KOPT-K1 (cell line): Measurements from ENCODE around the gene CTNND2.

Experiments
- H3K27ac ChIP-seq: fragments of 200-600 bp; sonication (generic); 2 replicates; pipeline ENCODE4 v1.5.1; 2016; ENCODE audit warnings: antibody characterized with exemption, mild to moderate bottlenecking, low read depth, low read length; ENCODE audit not compliant: poor library complexity, severe bottlenecking
- H3K36me3 ChIP-seq: fragments of 200-600 bp; sonication (generic); 2 replicates; pipeline ENCODE4 v1.5.1; 2017; ENCODE audit warnings: antibody characterized with exemption, mild to moderate bottlenecking, low read length, moderate library complexity; ENCODE audit not compliant: insufficient read depth
- H3K9me3 ChIP-seq: fragments of 200-600 bp; sonication (generic); 2 replicates; pipeline ENCODE4 v1.5.1; 2017; ENCODE audit warnings: antibody characterized with exemption, low read length, mild to moderate bottlenecking; ENCODE audit not compliant: insufficient read depth, poor library complexity, severe bottlenecking

The CTNND2 gene

DNA sequence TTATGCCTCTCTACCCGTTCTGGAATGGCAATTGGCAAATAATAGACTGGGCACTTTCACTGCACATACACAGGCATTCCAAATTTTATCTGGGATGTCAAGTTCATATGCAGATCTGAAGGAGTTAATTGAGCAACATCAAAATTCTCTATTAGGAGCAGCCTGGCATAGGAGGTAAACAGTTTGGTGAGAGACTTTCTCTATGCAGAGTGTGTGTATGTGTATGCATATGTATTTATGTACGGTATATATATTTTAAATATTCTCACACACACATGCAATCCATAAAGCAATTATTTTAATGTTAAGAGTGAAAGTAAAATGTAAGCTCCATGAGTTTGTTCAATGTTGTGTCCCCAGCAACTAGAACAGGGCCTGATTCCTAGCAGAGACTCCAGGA lies 517.8 kb downstream of the CTNND2 start:
- H3K27ac ChIP-seq, result no peak overlapping the region
- no peaks in the 10 kb centered on the region for H3K9me3 ChIP-seq
- H3K36me3 ChIP-seq, result no peaks in the 10 kb centered on the region

DNA sequence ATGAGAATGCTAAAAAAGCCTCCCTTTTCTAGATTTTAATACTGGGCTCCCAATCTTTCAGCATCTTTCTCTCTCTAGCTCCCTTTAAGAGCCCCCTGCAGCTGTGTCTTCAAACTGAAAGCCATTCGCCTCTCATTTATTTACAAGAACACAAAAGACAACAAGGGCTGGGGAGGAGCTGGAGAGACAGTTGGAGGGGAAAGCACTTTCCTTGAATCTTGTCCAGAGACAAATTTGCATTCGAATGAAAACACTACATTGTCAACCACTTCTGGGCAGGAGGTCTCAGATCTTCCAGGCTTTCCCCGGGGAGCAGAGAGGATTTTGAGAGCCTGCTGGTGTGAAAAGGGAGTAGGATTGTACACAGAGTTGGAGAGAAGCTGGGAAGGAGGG lies 518.3 kb downstream of the CTNND2 start:
- no peak overlapping the region for H3K27ac ChIP-seq
- H3K9me3 ChIP-seq, result no peaks in the 10 kb centered on the region
- no peaks in the 10 kb centered on the region for H3K36me3 ChIP-seq

DNA sequence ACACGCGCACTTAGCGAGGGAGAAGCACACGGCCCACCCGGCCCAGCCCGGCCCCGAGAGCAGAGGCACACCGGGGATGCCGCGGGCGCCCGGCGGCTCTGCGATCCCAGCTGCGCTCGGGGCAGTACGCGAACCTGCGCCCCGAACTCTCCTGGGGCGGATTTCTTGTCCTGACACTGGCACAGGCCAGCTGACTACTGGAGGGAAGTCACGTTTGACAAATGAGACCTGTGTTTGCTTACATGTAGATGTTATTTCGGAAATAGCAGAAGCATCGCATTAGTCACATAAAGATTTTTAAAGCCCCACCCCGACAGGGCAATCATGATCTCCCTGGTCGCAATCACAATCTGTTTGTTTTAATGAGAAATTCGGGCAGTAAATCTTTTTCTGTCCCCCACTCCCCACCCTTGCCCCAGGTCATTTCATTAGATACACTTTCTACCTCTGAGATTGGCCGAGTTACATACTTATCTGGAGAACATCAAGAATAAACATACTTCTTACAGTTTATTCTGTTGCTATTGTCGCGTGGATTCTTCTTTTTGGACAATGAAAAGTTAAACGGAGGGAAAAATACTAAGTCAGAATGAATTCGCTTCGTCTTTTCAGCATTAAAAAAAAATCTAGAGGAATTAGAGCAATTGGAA lies 518.9 kb downstream of the CTNND2 start:
- Histone ChIP-seq H3K9me3 (no peaks in the 10 kb centered on the region), H3K27ac (no peak overlapping the region), H3K36me3 (no peaks in the 10 kb centered on the region)

DNA sequence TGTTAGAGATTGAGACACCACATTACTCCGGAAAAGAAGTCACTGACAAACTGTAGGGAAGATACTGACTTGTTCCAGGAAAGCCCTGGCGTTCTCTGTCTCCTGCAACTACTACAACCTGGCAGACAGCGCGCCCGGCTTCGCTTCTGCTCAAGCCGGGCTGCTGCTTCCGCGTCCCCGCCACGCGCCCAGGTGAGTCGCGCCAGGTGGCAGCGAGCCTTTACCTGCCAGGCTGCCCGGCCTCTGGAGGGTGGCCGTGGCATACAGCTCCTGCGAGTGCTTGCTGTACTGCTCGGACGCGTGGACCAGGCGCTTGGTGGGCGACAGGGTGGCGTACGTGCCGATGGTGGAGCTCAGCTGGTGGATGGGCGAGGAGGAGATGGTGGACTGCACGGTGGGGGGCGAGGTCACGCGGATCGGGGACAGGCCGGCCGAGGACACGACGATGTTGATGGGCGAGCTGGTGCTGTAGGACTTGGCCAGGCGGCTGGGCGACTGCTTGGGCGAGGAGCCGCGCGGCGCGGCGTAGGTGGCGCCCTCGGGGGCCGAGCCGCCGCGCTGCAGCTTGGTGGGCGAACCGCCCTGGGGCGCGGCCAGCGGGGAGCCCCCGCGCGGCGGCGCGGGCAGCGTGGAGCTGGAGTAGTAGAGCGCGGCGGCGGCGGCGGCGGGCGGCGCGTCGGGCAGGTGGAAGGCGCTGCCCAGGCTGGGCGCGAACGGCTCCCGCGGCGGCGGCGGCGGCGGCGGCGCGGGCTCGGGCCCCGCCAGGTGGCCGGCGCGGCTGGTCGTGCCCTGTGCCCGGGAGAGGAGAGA lies 519.6 kb downstream of the CTNND2 start:
- Histone ChIP-seq H3K9me3 (no peaks in the 10 kb centered on the region), H3K27ac (no peak overlapping the region), H3K36me3 (no peaks in the 10 kb centered on the region)

GRCh38 chr5:11383506-11384095 lies 520.6 kb downstream of the CTNND2 start:
- H3K27ac ChIP-seq, result no peak overlapping the region
- H3K36me3 ChIP-seq, result no peaks in the 10 kb centered on the region
- H3K9me3 ChIP-seq, result no peaks in the 10 kb centered on the region

DNA sequence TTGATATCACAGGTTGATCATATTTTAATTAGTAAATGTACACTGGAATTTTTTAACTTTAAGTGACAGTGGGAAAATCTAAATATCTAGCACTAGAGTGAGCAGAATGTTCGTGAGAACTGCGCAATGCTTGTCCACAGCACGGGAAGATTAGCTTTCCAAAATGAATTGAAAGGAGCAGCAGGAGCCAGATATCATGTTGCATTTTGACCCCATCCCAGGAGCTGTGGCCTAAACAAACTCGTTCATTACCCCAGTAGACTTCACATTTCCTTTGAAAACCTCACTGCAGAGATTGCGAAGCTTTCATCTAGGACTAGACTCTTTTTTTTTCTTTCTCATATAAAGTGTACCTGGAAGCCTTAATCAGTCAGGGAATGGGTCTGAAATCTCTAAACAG lies 525.8 kb downstream of the CTNND2 start:
- H3K36me3 ChIP-seq, result no peaks in the 10 kb centered on the region
- no peaks in the 10 kb centered on the region for H3K9me3 ChIP-seq

DNA sequence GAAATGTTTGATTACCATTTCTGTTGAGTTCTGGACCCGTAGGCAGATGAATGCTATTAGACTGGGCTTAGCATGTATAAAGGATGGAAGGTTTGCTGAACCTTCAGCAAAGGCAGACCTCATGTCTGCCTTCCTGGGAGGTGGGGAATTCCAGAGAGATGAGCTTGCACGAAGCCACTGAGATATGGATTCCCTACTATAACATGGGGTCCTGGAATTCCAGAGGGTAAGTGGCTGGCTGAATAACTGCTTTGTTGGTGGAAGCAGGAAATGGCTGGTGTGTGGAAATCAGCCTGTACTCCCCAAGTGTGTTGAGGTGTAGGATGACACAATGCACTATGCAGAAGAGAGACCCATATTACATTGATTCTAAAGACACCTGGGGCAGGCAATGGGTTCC lies 526.4 kb downstream of the CTNND2 start:
- no peaks in the 10 kb centered on the region for H3K36me3 ChIP-seq
- H3K9me3 ChIP-seq, result no peaks in the 10 kb centered on the region
- H3K27ac ChIP-seq, result no peak overlapping the region

More for the DNA sequence above, 525.8 kb downstream of the CTNND2 start:
- no peak overlapping the region for H3K27ac ChIP-seq

DNA sequence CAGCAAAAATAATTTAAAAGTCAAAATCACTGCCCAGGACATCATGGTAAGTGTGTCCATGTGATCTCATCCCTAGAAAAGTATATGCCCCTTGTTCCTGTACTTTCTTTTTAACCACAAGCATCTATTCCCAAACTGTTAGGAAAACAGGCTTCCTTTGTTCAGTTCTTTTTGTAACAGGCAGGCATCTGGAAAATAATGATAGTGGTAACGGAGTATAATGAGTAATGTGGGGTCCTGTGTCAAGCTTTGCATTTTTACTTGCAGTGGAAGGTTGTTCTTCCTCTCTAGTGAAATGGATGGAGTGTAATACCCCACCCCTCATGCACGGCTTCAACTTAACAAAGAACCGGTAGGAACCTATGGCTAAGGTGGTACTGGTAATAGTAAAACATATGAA lies 532.1 kb downstream of the CTNND2 start:
- no peak overlapping the region for H3K27ac ChIP-seq
- no peaks in the 10 kb centered on the region for H3K9me3 ChIP-seq

DNA sequence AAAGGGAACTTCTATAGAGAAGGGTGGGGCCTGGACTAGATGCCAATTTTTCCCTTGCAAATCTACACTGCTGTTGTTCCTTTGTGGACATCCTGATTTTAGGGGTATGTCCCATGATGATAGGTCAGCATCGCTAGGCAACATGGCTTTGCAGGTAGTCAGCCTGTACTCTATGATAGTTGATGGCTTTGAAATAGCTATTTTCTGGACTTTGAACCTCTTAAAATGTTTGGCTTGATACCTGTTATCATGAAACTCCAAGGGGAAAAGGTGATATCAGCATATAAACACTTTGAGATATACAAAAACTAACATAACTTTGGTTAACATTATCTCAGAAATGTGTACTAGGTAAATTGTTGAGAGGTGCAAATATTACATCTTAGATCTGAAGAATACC lies 533.2 kb downstream of the CTNND2 start:
- no peak overlapping the region for H3K27ac ChIP-seq
- no peaks in the 10 kb centered on the region for H3K36me3 ChIP-seq
- H3K9me3 ChIP-seq, result no peaks in the 10 kb centered on the region

More for the DNA sequence above, 532.1 kb downstream of the CTNND2 start:
- H3K36me3 ChIP-seq, result no peaks in the 10 kb centered on the region

DNA sequence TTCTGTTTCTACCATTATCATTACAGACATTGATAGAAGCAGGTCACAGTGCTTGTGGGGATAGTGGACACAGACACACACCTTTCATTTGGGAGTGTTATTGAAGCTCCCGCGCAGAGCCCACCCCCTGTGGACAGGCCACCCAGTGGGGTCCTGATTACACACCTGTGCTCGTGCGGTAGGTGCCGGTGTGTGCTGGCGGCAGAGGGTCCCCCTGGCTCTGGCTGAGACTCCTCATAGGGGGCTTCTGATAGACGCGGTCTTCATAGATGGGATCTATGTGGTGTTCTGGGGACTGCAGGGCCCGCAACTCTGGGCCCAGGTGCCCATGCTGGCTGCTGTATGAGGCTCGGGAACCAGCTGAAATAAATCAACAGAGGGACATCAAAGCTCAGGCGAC lies 539.7 kb downstream of the CTNND2 start:
- no peaks in the 10 kb centered on the region for H3K9me3 ChIP-seq
- no peaks in the 10 kb centered on the region for H3K36me3 ChIP-seq
- H3K27ac ChIP-seq, result no peak overlapping the region

DNA sequence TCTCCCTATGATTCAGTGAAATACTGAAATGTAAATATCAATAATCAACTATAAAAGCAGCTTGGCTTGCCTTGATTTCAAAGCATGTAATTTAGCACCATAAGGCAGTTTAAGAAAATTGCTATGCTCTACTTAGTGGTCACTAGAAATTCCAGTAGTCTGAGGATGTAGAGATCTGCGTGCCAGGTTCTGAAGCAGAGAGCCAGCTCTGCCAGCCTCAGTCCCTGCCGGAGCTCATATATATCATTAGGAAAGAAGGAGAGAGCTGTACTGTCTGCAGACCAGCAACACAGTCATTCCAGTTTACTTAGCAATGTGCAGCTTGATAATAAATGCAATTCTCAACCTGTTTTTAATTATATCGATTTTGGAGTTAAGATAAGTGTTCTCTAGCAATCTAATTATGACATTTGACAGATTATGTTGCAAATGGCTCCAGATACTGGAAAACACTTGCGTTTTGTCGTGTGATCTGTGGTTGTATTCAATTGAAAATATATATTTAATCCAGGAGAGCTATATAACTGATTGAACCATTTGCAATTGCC lies 540.5 kb downstream of the CTNND2 start:
- Histone ChIP-seq H3K27ac (no peak overlapping the region), H3K9me3 (no peaks in the 10 kb centered on the region), H3K36me3 (no peaks in the 10 kb centered on the region)

DNA sequence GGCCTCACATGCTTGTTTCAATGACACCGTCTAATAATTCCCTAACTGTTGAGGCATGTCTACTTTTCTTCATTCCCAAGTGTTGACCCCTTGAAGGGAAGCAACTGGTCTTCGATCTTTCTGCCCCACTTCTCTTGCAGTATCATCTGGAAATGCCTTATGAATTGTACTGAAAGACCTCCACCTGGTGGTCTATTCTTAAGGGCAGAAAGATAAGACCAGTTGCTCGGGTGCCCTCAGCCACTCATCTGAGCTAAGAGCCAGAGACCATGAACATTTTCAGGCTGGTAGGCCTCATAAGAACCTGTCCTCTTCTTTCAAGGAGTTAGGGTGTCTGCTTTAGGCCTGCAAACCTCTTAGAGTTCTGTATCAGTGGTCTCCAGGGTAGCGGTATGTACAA lies 542.5 kb downstream of the CTNND2 start:
- H3K36me3 ChIP-seq, result no peaks in the 10 kb centered on the region
- no peak overlapping the region for H3K27ac ChIP-seq
- H3K9me3 ChIP-seq, result no peaks in the 10 kb centered on the region

GRCh38 chr5:11357928-11358327 lies 546.3 kb downstream of the CTNND2 start:
- Histone ChIP-seq H3K9me3 (no peaks in the 10 kb centered on the region), H3K27ac (no peak overlapping the region), H3K36me3 (no peaks in the 10 kb centered on the region)

DNA sequence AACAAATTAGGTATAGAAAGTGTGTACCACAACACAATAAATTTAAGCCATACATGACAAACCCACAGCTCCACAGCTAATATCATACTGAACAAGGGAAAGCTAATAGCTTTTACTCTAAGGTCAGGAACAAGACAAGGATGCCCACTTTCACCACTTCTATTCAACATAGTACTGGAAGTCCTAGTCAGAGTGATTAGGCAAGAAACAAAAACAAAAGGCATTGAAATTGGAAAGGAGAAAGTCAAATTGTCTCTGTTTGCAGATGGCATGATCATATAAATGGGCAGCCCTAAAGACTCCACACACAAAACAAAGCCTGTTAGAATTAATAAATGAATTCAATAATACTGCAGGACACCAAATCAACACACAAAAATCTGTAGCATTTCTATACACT lies 548.8 kb downstream of the CTNND2 start:
- no peaks in the 10 kb centered on the region for H3K36me3 ChIP-seq

GRCh38 chr5:11346336-11346735 lies 557.9 kb downstream of the CTNND2 start:
- Histone ChIP-seq H3K9me3 (no peaks in the 10 kb centered on the region), H3K27ac (no peak overlapping the region), H3K36me3 (no peaks in the 10 kb centered on the region)

More for the DNA sequence above, 548.8 kb downstream of the CTNND2 start:
- H3K9me3 ChIP-seq, result no peaks in the 10 kb centered on the region
- no peak overlapping the region for H3K27ac ChIP-seq
